GM12878 (cell line): ENCODE data around the gene TARBP2.

Experiments used
- NFIC ChIP-seq: IDR thresholded peaks from 2 replicates; pipeline ENCODE4 v1.6.1; 2012; ENCODE audit warnings: low read depth, mild to moderate bottlenecking, inconsistent platforms, low read length, moderate library complexity
- SP1 ChIP-seq: IDR thresholded peaks from one replicate; pipeline ENCODE4 v1.6.1; 2011; ENCODE audit warnings: low read depth, low read length
- ZBTB11 ChIP-seq: fragments of 450-650 bp; formaldehyde crosslinking; IDR thresholded peaks from 2 replicates; pipeline ENCODE4 v1.5.0; 2022; ENCODE audit warnings: mild to moderate bottlenecking, missing genetic modification characterization

DNA sequence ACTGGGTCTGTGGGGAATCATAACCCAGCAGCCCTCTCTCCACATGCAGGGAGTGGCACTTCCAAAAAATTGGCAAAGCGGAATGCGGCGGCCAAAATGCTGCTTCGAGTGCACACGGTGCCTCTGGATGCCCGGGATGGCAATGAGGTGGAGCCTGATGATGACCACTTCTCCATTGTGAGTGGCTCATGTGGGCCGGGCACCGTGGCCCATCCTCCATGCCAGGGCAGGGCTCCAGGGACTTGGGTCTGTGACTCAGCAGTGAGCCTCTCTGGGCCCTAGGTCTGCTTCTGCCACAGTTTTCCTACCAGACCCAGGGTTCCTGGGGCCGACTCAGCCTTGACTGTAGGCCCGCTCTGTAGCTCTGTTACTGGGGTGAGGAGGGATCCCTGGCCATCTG lies 4.0 kb downstream of the TARBP2 start:
- TF ChIP-seq SP1 (no peak), NFIC (no peak), ZBTB11 (no peak)
